NCI-H146 treated with DMSO at 0.1 percent for 48 hours (cell line): Measurements from ENCODE around the gene MAN1B1.

Experiments
- DNase-seq: peaks from one replicate; lab custom pipeline; 2025; ENCODE audit not compliant: unreplicated experiment; lab: John Stamatoyannopoulos, UW

MAN1B1 gene

DNA sequence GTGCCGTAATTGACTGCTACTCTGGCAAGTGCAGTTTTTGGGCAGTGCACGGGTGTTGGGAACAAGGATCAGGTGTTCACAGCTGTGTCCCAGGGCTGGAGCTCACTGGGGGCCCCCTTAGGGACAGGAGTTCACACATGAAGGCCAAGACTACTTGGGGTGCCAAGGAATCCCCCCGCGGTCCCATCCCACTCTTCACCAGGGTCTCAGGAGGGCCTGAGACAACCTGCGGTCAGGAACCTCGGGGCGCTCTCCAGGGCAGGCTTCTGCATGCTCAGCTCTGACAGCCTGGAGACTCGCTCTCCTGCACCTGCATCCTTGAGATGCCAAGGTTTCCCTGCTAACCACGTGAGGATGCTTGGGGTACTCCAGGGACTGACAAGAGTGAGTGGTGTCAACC is 2.3 kb upstream of the MAN1B1 start:
- no peak for DNase-seq

DNA sequence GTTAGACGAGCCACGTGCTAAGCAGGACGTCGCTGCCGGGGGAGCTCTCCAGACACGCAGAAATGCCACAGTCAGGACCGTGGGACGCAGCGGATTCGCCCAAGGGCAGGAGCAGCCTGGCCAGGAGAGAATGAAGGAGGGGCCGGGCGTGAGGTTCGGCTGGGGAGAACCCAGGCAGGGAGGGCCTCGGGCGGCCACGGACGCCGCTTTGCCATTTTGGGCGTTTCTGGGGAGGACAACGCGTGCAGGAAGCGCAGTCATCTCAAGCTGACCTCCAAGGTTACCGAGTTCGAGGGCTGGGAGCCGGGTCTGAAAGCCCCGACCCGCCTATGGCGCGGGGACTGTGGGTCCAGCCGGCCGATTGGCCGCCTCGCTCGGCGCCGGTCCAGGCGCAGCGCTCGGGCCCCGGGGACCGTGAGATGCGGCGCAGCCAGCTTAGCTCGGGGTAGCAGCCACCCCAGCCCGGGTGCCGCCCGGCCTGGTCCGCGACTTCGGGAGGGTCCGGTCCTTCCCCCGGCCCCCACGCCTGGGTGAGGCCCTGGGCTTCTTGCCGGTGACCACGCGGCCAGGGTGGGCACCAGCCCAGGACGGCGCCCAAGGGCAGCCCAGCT is 760 bp upstream of the MAN1B1 start:
- DNase-seq, result peak; percentile 4

DNA sequence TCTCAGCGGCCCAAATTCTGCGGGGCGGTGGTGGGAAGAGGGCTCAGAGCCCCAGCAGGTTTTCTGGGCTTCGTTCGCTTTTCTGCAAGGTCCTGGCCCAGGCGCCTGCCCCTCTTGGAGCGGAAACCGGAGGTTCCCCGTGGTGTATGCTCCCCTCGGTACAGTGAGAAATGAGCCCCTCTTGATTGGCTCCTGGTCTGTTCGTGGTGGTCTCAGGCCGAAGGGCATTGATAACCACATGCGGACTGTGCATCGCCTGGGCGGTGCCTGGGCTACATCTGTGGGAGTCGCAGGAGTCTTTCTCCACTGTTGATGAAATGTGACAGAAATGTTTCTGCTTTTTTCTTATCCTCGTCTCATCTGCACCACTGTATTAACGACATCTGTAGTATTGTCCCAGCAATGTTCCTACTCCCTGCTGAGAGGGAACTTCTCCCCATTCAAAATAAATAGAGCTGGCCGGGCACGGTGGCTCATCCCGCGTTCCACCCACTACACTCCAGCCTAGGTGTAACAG is 682 bp downstream of the MAN1B1 start:
- DNase-seq, result no peak

DNA sequence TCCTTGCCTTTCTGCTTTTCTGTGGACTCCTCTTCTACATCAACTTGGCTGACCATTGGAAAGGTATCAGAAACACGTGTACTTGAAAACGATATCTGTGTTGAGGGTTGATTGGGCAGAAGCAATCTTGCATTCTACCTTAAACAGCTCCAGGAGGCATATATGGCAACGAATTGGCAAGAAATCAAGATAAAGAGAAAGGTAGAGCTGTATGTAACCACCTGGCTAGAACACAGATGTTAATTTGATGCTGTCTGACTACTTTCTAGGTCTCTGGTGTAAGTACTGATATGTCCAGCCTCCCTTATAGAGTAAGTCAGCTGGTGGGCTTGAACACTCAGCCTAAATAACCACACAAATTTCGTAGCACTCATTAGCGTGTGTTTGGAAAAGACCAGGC is 1.3 kb downstream of the MAN1B1 start:
- DNase-seq, result no peak

DNA sequence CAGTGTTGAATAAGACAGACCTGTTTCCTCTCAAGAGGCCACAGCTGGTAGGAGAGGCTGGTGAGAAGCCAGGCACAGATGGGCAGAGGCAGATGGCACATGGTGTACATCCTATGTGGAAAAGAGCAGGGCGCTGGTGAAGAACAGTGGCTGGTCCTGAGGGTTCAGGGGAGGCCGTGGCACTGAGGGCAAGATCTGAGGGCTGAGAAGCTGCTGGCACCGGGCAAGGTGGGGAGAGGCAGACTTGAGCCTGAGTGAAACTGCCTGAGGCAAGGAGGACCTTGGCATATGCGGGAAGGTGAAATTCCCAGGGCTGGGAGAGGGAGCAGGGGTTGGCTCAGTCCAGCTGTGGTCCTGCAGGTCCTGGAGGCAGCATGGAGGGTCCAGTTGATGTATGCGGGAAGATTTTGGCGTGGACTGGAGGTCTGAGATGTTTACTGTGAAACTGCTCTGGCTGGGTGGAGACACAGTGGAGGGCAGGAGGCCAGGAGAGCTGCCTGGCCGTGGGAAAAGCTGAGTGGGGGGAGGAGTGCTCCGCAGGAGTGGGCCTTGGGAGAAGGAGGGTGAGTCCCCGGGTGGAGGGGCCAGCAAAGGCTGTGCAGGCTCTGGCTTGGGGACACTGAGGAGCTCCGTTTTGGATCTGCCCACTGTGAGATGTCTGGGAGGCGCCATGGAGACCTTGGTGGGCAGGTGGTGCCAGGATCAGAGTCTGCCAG is 2.6 kb downstream of the MAN1B1 start:
- DNase-seq, result no peak

DNA sequence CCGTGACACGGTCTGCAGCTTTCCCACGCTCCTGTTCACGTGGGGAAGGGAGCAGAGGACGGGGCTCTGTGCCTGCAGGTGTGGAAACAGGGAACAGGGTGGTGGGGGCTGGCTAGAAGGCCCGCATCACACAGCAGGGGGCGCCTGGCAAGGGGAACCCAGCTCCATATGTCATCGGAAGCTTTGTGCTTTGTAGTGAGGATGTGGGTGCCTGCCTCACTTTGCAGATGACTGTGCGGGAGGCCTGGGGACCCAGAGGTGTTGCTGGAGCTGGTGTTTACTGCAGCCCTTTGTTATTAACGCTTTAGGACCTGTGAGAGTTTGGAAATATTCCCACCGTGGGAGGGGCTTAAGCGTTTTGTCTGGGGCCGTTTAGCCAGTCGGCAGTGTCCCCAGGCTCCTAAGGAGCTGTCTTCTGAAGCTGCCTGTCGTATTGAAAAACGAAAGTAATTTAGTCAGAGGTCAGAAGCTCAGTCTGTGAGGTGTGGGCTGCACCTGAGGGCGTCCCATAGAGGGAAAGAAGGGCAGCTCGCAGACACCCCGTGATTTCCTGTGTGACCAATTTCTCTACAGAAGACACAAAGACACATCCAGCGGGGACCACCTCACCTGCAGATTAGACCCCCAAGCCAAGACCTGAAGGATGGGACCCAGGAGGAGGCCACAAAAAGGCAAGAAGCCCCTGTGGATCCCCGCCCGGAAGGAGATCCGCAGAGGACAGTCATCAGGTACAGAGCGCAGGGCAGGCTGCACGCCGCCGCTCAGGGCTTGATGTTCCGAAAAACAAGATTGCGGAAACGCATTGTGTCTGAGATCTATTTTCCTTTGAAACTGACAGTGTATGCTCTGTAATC is 9.1 kb downstream of the MAN1B1 start:
- DNase-seq, result no peak

DNA sequence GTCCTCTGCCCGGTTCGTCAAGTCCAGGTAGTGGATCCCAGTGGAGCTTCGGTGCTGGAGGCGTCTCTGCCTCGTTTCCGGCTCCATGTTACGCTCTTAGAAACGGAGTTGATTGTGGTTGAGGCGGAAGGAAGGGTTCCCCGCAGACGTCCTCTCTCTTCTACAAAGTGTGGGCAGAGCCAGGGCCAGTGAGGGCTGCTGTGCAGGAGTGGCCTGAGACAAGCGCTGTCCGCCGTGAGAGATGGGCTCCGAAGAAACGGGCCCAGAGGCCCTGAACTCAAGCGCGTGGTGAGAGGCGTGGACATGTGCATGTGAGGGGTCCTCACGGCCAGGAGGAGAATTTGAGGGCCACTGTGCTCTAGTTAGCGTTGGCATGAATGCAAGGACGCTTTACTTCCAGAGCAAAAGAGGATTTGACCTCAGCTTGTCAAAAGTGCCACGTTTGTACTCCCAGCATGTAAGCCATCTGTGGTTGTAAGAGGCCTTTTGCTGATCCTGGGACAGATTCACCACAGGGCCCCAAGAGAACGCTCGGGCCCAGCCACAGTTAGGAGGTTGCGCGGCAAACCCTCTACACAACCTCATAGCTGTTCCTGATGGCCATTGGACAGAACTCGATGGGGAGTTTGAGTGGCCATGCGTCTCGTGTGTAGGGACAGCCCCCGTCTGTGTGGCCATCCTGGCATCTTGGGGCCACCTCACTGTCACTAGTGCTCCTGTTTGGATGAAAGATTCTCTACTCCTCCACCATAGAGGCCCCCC is 10.2 kb downstream of the MAN1B1 start:
- DNase-seq, result no peak

DNA sequence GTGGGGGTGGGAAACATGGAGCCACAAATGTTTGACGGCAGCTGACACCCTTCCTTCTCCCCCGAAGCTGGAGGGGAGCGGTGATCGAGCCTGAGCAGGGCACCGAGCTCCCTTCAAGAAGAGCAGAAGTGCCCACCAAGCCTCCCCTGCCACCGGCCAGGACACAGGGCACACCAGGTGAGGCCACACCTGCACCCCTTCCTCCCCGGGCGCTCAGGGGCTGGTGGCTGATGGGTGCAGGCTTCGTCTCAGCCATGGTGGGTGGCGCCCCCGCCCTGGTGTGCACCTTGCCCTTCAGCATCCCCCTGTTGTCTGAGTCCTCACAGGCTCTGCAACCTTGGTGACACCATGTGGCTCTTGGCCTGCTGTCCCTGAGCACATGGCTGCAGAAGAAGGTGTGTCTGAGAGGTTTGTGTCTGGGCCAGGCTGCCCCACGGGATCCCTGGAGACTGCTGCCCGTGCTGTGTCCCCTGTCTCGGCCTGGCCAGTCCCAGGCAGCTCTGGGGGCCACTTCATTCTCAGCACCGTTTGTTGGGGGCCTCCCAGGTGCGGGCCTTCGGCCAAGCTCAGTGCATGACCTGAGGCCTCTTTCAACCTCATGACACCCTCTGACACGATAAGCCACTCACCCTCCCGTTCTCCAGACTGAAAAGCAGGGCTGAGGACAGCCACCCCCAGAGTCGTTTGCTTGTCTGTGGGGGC is 11.1 kb downstream of the MAN1B1 start:
- no peak for DNase-seq

DNA sequence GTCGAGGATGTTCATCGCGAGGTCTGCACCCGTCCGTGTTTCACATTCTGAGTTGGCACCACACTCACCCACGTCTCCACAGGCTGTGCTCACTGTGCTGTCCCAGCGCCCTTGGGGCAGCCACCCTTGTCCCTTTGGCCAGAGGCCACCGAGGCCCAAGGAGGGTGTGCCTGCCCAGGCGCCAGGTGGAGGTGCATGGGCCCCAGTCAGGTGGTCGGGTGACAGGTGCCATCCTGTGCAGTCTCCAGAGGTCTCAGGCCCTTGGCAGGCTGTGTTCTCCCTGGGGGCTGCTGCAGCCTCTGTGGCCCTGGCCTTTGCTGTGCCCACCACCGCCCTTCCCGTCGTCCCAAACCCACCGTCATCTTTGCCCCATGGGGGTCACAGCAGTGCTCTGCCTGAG is 12.4 kb downstream of the MAN1B1 start:
- DNase-seq, result no peak

DNA sequence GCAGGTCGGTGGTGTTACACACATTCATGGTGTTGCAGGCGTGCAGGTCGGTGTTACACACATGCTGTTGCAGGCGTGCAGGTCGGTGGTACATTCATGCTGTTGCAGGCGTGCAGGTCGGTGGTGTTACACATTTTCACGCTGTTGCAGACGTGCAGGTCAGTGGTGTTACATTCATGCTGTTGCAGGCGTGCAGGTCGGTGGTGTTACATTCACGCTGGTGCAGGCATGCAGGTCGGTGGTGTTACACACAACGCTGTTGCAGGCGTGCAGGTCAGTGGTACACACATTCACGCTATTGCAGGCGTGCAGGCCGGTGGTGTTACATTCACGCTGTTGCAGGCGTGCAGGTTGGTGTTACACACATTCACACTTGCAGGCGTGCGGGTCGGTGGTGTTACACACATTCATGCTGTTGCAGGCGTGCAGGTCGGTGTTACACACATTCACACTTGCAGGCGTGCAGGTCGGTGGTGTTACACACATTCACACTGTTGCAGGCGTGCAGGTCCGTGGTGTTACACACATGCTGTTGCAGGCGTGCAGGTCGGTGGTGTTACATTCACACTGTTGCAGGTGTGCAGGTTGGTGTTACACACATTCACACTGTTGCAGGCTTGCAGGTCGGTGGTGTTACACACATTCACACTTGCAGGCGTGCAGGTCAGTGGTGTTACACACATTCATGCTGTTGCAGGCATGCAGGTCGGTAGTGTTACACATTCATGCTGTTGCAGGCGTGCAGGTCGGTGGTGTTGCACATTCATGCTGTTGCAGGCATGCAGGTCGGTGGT is 16.6 kb downstream of the MAN1B1 start:
- no peak for DNase-seq

DNA sequence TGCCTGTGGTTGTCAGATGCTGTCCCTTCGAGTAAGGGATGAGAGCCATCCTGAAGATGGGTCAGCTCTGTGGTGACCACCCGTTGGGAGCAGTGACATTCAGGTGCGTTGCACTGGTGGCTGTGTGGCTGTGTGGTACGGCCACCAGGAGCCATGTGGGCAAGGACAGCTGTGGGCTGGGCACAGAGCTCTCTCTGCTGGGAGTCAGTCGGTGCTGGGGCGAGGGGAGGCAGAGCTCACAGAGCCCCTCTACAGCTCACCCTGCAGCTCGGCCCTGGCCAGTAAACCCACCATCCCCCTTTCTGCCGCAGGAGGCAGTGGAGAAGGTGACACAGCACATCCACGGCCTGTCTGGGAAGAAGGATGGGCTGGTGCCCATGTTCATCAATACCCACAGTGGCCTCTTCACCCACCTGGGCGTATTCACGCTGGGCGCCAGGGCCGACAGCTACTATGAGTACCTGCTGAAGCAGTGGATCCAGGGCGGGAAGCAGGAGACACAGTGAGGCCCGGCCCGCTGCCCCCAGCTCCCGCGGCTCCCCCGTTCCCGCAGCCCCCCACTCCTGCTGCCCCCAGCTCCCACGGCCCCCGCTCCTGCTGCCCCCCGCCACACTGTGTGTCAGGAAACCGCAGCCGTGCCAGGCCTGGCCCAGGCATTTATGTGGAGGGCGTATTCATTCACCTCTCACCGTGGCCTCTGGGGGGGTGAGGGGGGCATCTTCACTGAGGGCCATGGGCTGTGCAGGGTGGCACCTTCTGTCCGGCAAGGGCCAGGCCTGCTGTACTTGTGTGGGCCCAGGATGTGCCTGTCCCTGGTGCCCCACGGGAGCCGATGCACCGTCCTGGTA is 19.3 kb downstream of the MAN1B1 start:
- no peak for DNase-seq

DNA sequence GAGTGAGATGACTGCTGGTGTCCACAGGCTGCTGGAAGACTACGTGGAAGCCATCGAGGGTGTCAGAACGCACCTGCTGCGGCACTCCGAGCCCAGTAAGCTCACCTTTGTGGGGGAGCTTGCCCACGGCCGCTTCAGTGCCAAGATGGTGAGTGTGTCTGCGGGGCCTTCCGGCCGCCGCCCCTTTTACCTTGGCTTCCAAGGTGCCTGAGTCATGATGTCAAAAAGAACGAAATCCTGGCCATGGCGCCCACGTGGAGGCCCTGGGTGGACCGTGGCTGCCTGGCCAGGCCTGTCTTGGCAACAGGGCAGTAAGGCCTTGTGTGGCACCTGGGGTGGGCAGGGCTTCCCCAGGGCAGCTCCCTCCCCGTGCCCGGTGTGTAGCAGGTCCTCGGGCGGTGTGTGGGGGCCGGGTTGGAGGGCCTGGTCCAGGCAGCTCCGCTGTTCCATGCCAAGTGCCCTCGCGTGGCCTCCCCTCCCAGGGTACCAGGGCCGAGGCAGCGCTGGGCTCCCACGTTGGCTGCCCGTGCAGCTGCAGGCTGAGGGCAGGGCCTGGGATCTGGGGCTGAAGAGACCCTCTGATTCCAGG is 20.0 kb downstream of the MAN1B1 start:
- no peak for DNase-seq

DNA sequence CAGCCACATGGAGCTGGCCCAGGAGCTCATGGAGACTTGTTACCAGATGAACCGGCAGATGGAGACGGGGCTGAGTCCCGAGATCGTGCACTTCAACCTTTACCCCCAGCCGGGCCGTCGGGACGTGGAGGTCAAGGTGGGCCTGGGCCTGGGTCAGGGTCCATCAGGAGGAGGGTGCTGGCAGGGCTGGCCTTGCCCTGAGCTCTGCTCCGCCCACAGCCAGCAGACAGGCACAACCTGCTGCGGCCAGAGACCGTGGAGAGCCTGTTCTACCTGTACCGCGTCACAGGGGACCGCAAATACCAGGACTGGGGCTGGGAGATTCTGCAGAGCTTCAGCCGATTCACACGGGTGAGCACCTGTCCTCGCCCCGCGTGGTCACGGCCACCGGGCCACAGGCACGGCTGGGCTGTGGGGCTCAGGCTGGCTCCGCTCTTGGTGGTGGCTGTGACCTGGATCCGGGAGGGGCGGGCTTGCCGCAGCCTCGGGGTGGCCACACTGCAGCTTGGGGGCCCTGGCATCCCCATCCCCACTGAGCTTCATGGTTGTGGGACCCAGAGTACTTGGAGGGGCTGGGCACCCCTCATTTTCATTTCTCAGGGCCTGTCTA is 20.6 kb downstream of the MAN1B1 start:
- DNase-seq, result no peak

DNA sequence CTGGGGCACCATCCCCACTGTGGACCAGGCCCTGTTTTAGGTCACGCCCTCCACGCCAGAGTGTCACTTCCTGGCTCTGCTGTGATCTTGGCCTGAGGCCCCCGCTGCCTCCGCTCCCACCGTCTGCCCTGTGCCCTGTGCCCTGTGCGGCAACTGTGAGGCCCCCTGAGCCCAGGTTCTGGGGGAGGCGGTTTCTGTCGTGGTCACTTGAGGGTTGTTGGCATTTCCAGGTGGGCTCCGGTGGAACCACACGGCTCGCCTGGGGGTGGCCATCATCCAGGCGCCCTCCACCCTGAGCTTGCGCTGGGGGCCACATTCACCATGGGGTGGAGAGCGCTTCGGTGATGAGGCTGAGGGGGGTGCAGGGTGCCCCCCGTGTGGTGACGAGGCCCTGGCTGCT is 21.2 kb downstream of the MAN1B1 start:
- DNase-seq, result no peak

DNA sequence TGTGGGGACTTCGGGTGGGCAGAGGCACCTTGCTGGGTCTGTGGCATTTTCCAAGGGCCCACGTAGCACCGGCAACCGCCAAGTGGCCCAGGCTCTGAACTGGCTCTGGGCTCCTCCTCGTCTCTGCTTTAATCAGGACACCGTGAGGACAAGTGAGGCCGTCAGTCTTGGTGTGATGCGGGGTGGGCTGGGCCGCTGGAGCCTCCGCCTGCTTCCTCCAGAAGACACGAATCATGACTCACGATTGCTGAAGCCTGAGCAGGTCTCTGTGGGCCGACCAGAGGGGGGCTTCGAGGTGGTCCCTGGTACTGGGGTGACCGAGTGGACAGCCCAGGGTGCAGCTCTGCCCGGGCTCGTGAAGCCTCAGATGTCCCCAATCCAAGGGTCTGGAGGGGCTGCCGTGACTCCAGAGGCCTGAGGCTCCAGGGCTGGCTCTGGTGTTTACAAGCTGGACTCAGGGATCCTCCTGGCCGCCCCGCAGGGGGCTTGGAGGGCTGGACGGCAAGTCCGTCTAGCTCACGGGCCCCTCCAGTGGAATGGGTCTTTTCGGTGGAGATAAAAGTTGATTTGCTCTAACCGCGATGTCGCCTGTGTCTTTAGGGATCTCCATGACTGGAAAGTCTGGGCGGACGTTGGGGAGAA is 21.9 kb downstream of the MAN1B1 start:
- DNase-seq, result no peak

DNA sequence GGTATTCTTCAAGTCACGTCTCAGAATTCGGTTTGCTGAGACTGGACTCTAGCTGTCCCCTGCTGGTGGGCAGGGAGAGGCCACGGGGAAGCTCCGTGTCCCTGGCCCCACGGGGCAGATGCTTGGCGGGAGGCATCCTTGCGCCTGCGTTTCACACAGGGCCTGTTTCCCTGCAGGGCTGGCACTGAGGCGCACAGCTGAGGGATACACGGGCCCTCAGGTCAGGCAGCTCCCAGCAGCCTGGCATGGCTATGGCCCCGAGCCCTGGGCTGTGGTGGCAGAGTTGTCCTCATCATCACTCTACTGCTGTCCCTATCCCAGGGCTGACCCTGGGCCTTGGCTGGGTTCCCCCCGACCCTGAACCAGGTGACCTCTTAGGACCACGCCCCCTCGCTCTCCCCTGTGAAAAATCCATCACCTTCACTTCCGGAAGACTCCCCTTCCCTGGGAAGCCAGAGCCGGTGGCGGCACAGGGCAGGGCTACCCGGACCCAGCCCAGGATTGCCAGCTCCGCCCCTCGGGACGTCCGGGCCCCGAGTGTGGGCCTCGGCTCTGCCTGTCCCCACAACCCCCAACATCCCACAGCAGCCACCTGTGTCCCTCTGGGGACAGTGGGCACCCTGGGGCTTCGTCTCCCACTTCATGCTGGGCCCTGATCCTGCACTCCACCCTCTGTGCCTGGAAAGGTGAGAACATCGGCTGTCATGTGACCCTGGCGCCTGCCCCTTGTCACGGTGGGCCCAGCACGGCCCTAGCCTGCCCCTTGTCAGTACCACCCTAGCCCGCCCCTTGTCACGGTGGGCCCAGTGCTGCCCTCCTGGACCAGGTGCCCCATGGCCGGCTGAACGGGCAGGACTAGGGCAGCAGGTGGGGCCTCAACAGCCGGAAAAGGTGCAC is 22.7 kb downstream of the MAN1B1 start:
- DNase-seq, result no peak
